Spleen (tissue), 11 donors: ENCODE measurements around the gene DAB2. TPM values are rescaled to one million over a fixed set of nuclear protein-coding genes. Genes with fewer than 3 reads are reported as not detected.

ENCODE experiments used
- DNase-seq: peaks from one replicate; pipeline ENCODE4 v3.0.0-alpha.2; 2020
- H3K27ac ChIP-seq, 8 donors: fragments of 200-600 bp; sonication (generic) in 7 of 8; 1 replicate in 4 of 8; 2 replicates in 4 of 8; pipeline versions ENCODE4 v1.5.0 to v1.8.0; 2016 to 2021; ENCODE audit warnings: inconsistent platforms in 4 of 8, mild to moderate bottlenecking in 4 of 8, moderate library complexity in 1 of 8
- H3K27me3 ChIP-seq, 7 donors: fragments of 200-600 bp; sonication (generic) in 6 of 7; replicated peaks in 1 of 7; 1 replicate in 4 of 7; 2 replicates in 3 of 7; pipeline versions ENCODE4 v1.5.0 to v1.8.0; 2016 to 2021; ENCODE audit warnings: inconsistent platforms in 3 of 7, mild to moderate bottlenecking in 1 of 7
- H3K36me3 ChIP-seq, 6 donors: fragments of 200-600 bp; sonication (generic) in 5 of 6; 1 replicate in 4 of 6; 2 replicates in 2 of 6; pipeline versions ENCODE4 v1.5.0 to v1.8.0; 2016 to 2021; ENCODE audit warnings: inconsistent platforms in 2 of 6
- H3K4me1 ChIP-seq, 6 donors: fragments of 200-600 bp; sonication (generic) in 5 of 6; 1 replicate in 3 of 6; 2 replicates in 3 of 6; pipeline versions ENCODE4 v1.5.0 to v1.8.0; 2016 to 2021; ENCODE audit warnings: inconsistent platforms in 3 of 6
- H3K4me3 ChIP-seq, 8 donors: fragments of 200-600 bp; sonication (generic) in 7 of 8; 1 replicate in 4 of 8; 2 replicates in 4 of 8; pipeline versions ENCODE4 v1.5.0 to v1.8.0; 2016 to 2021; ENCODE audit warnings: inconsistent platforms in 4 of 8, mild to moderate bottlenecking in 4 of 8, moderate library complexity in 2 of 8
- H3K9me3 ChIP-seq, 8 donors: fragments of 200-600 bp; sonication (generic) in 7 of 8; 1 replicate in 4 of 8; 2 replicates in 4 of 8; pipeline versions ENCODE4 v1.5.0 to v1.8.0; 2016 to 2021; ENCODE audit warnings: inconsistent platforms in 4 of 8
- CTCF ChIP-seq, 11 experiments: fragments of 200-600 bp in 7 of 11; fragments of 450-650 bp in 4 of 11; sonication (generic) in 4 of 11; IDR thresholded peaks in 8 of 11; conservative IDR thresholded peaks in 3 of 11; 1 replicate in 7 of 11; 2 replicates in 4 of 11; pipeline versions ENCODE4 v1.4.0 to v1.8.0; 2016 to 2021; ENCODE audit warnings: antibody characterized with exemption in 11 of 11, inconsistent platforms in 4 of 11, mild to moderate bottlenecking in 1 of 11
- POLR2A ChIP-seq, 3 donors: fragments of 450-650 bp; IDR thresholded peaks; one replicate each; pipeline ENCODE4 v1.5.1; 2017; ENCODE audit warnings: antibody characterized with exemption in 3 of 3, mild to moderate bottlenecking in 1 of 3
- POLR2AphosphoS5 ChIP-seq, 3 donors: sonication (generic); formaldehyde crosslinking; IDR thresholded peaks; one replicate each; pipeline ENCODE4 v1.5.1; 2017; ENCODE audit warnings: antibody characterized with exemption in 3 of 3
- WGBS, 5 donors: extraction: QIAGEN DNeasy Blood & Tissue Kit in 3 of 5; methylation state at CpG; one replicate each; pipeline versions ENCODE4 v1.1.5 to v1.1.7; 2013 to 2018; 5-methylcytosine and 5-hydroxymethylcytosine counted together
- intact Hi-C: fragments of 100-400 bp; cut with DNase I; formaldehyde crosslinking; loops from one replicate; pipeline ENCODE4 v1.15.0; 2023; ENCODE audit warnings: low total_unique reads
- polyA plus RNA-seq, 3 donors: library from polyadenylated mRNA; stranded (reverse); fragments of 200-250 nt; gene quantifications; one replicate each; pipeline ENCODE4 v1.2.1, GENCODE V29; 2013
- total RNA-seq, 7 donors: library from RNA; depleted of rRNA in 3 of 7; stranded (reverse); fragments of >200 nt in 3 of 7; fragmentation: NEBNext Ultra II Directional in 4 of 7; extraction: Animal tissue kit (Norgen Biotek cat#: 25700) in 4 of 7; gene quantifications; one replicate each; pipeline versions ENCODE4 v1.1.0 to v1.2.1, GENCODE V29; 2016 to 2021
- donor health status: healthy with polysubstance abuse.
- donor health status: DM: no; HTN: no; CAD: no; lungs with moderate emphysema.
- donor health status: DM: no; HTN: no; CAD: no.
- donor health status: Bipolar disorder and iron deficiency.
- donor health status: healthy.
- donor health status: DM: no; HTN: no; CAD: no.
- donor health status: DM: yes; HTN: yes; CAD: no.

Gene DAB2
- total and polyA plus RNA-seq, 10 donors: 19.4 to 206 (median 125) TPM

GRCh38 chr5:39427633-39428032, 2.9 kb upstream of the DAB2 start:
- peaks cover 0 to 48% (median 24%) of the 10 kb centered on the region in 6 donors for H3K4me1 ChIP-seq
- H3K4me3 ChIP-seq: no peak overlapping the region
- DNase-seq: no peak
- TF ChIP-seq POLR2AphosphoS5 (IDR thresholded peaks at IDR 0.05) (no peak), POLR2A (IDR thresholded peaks at IDR 0.05) (no peak), CTCF (IDR thresholded peaks at IDR 0.05 in 8 of 11, conservative IDR thresholded peaks at IDR 0.05 in 3 of 11) (no peak)
- peak overlapping the region in 2 of 8 donors; percentile 10 to 88 for H3K27ac ChIP-seq
- no peaks in the 10 kb centered on the region for H3K36me3 ChIP-seq
- H3K27me3 ChIP-seq: peaks cover 0 to 42% (median 5%) of the 10 kb centered on the region in 7 donors
- intact Hi-C loops: no loop called here
- H3K9me3 ChIP-seq: no peaks in the 10 kb centered on the region

- intact Hi-C loops: no loop called here
- TF ChIP-seq POLR2AphosphoS5 (IDR thresholded peaks at IDR 0.05): no peak
- peaks cover 0 to 42% (median 5%) of the 10 kb centered on the region in 7 donors for H3K27me3 ChIP-seq
- peaks cover 0 to 52% (median 26%) of the 10 kb centered on the region in 6 donors for H3K4me1 ChIP-seq
- H3K36me3 ChIP-seq: no peaks in the 10 kb centered on the region
- 40 to 82% (median 65%) methylated on average over 3 of the region's 3 CpGs for WGBS, 5 donors
- H3K9me3 ChIP-seq: no peaks in the 10 kb centered on the region
- no peak for DNase-seq
- H3K27ac ChIP-seq: peak overlapping the region in 2 of 8 donors; percentile 10 to 88
- H3K4me3 ChIP-seq: no peak overlapping the region
Measured at GRCh38 chr5:39427229-39427628, 2.4 kb upstream of the DAB2 start.

- H3K9me3 ChIP-seq: no peaks in the 10 kb centered on the region
- H3K4me1 ChIP-seq: peaks cover 0 to 57% (median 28%) of the 10 kb centered on the region in 6 donors
- peaks cover 0 to 42% (median 5%) of the 10 kb centered on the region in 7 donors for H3K27me3 ChIP-seq
- 49 to 62% (median 55%) methylated on average over 3 of the region's 3 CpGs for WGBS, 5 donors
- intact Hi-C loops: no loop called here
- H3K36me3 ChIP-seq: no peaks in the 10 kb centered on the region
- peak overlapping the region in 4 of 8 donors; percentile 82 to 88 (median 84) for H3K27ac ChIP-seq
- DNase-seq: no peak
- H3K4me3 ChIP-seq: no peak overlapping the region
- TF ChIP-seq POLR2A (IDR thresholded peaks at IDR 0.05) (no peak), POLR2AphosphoS5 (IDR thresholded peaks at IDR 0.05) (no peak)
Measured at GRCh38 chr5:39426746-39427105, 1.9 kb upstream of the DAB2 start.

- intact Hi-C loops: no loop called here
- Histone ChIP-seq H3K4me1 (peaks cover 0 to 62% (median 32%) of the 10 kb centered on the region in 6 donors), H3K27me3 (peaks cover 0 to 42% (median 5%) of the 10 kb centered on the region in 7 donors), H3K9me3 (no peaks in the 10 kb centered on the region), H3K27ac (peak overlapping the region in 6 of 8 donors; percentile 22 to 88 (median 82)), H3K36me3 (no peaks in the 10 kb centered on the region), H3K4me3 (no peak overlapping the region)
- no peak for DNase-seq
- TF ChIP-seq POLR2AphosphoS5 (IDR thresholded peaks at IDR 0.05): no peak
- no peak for TF ChIP-seq POLR2A (IDR thresholded peaks at IDR 0.05)
- no peak for TF ChIP-seq CTCF (IDR thresholded peaks at IDR 0.05 in 8 of 11, conservative IDR thresholded peaks at IDR 0.05 in 3 of 11)
- 61 to 73% (median 68%) methylated on average over 7 of the region's 7 CpGs for WGBS, 5 donors
Measured at GRCh38 chr5:39426051-39426745, 1.4 kb upstream of the DAB2 start.

GRCh38 chr5:39423331-39423751, 1.4 kb downstream of the DAB2 start:
- WGBS, 5 donors: 53 to 81% (median 61%) methylated on average over 2 of the region's 2 CpGs
- TF ChIP-seq POLR2A (IDR thresholded peaks at IDR 0.05) (no peak), POLR2AphosphoS5 (IDR thresholded peaks at IDR 0.05) (no peak), CTCF (IDR thresholded peaks at IDR 0.05 in 8 of 11, conservative IDR thresholded peaks at IDR 0.05 in 3 of 11) (no peak)
- H3K4me1 ChIP-seq: peaks cover 3 to 90% (median 45%) of the 10 kb centered on the region in 6 donors
- no peak for DNase-seq
- H3K27ac ChIP-seq: peak overlapping the region; percentile 24 to 88 (median 80)
- peak overlapping the region; percentile 38 to 71 (median 50) for H3K4me3 ChIP-seq
- intact Hi-C loops: no loop called here
- H3K27me3 ChIP-seq: peaks cover 0 to 35% (median 5%) of the 10 kb centered on the region in 7 donors
- H3K36me3 ChIP-seq: no peaks in the 10 kb centered on the region
- H3K9me3 ChIP-seq: no peaks in the 10 kb centered on the region
